ENCODE results near the gene POMT1.

POMT1 gene

DNA sequence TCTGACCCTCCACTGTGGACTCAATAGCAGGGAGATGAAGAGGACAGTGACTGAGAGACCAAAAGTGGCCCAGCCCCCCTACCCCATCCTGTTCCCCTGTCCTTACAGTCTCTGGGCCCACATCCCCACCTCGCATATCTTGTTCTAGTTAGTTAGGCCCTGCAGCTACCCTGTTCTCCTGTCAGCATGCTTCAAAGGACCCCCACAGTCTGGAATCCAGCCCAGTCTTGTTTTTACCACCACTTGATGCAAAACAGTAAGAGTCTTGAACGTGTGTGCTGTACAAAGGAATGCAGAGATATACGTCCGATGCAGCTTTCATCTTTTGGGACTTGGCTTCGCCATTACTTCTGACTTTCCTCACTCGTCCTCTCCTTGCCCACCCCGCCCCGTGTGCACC lies 12.2 kb upstream of the POMT1 start:
- no peaks in the 10 kb centered on the region for H3K4me1 ChIP-seq (ENCODE audit: control insufficient read depth, insufficient read depth, low read length)
- peak; percentile 63 for TF ChIP-seq GLIS1 (tag by site-specific recombination; IDR thresholded peaks at IDR 0.05)
- no peak for TF ChIP-seq ZNF660 (tag by site-specific recombination; IDR thresholded peaks at IDR 0.05)
- TF ChIP-seq ZNF311 (tag by site-specific recombination; IDR thresholded peaks at IDR 0.05; ENCODE audit: borderline replicate concordance), result no peak
- TF ChIP-seq ZIC2 (tag by site-specific recombination; IDR thresholded peaks at IDR 0.05), result peak; percentile 61
- no peak for TF ChIP-seq SETDB1 (IDR thresholded peaks at IDR 0.05; ENCODE audit: insufficient read length, low read length)
- CTCF ChIA-PET, result interaction anchor here (0.5 to 2.1 kb wide), 7 partner anchors 9 to 138 kb away, joined by 3 to 7 read pairs (median 3); no protein-coding TSS in a partner anchor
- no peaks in the 10 kb centered on the region for H3K9me3 ChIP-seq (ENCODE audit: control insufficient read depth, insufficient read depth, low read depth, low read length)
- no peak overlapping the region for H3K4me3 ChIP-seq (ENCODE audit: low read depth, low read length)
- peaks cover 43 to 100% of the 10 kb centered on the region in 2 experiments for H3K36me3 ChIP-seq (ENCODE audit: control insufficient read depth in 2 of 2, insufficient read depth in 1 of 2, low read length in 2 of 2)
- POLR2A ChIA-PET, result interaction anchor here (1.1 kb wide), 1 partner anchor 117 kb away, joined by 3 read pairs; no protein-coding TSS in a partner anchor
- no peak overlapping the region for H3K27ac ChIP-seq (ENCODE audit: extremely low read depth, low read depth, low read length)

DNA sequence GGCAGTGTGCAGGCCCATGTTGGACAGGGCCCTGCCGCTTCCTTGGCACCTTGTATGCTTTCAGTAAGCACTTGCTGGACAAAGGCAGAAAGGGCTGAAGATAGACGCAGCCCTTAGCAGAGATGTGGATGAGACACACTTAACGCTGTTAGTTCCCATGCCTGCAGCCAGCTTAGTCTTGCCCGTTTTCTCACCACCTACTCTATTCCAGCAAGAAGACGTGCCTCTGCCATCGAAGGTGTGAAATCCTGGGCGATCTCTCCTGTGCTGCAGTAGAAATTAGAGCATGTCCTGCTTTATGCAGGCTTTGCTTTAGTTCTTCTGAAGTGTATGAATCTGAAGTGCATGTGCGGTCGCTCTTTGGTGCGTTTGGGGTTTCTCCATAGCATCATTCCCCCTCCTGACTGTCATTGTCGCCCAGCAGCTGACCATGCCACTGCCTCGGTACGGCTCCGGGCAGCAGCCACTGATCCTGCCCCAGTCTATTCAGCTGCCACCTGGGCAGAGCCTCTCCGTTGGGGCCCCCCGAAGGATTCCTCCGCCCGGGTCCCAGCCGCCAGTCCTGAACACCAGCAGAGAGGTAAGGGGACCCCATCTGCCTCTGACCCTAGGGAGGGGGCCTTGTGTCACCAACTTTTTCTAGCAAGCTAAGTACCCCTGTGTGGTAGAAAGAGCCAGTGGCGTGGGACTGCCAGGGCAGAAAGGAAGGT lies 11.6 kb upstream of the POMT1 start:
- Histone ChIP-seq H3K9me3 (ENCODE audit: control insufficient read depth, insufficient read depth, low read depth, low read length) (no peaks in the 10 kb centered on the region), H3K36me3 (ENCODE audit: control insufficient read depth in 2 of 2, insufficient read depth in 1 of 2, low read length in 2 of 2) (peaks cover 43 to 100% of the 10 kb centered on the region in 2 experiments), H3K27ac (ENCODE audit: extremely low read depth, low read depth, low read length) (no peak overlapping the region), H3K4me1 (ENCODE audit: control insufficient read depth, insufficient read depth, low read length) (no peaks in the 10 kb centered on the region), H3K4me3 (ENCODE audit: low read depth, low read length) (no peak overlapping the region)
- POLR2A ChIA-PET, result interaction anchor here (1.1 kb wide), 1 partner anchor 118 kb away, joined by 3 read pairs; no protein-coding TSS in a partner anchor
- CTCF ChIA-PET, result interaction anchor here (0.6 to 2.1 kb wide), 6 partner anchors 9 to 253 kb away, joined by 3 to 7 read pairs (median 3); no protein-coding TSS in a partner anchor
- no peak for TF ChIP-seq ZBTB8A (tag by site-specific recombination; IDR thresholded peaks at IDR 0.05)
- no peak for TF ChIP-seq ZBTB20 (tag by site-specific recombination; IDR thresholded peaks at IDR 0.05)
- TF ChIP-seq GLIS2 (tag by site-specific recombination; IDR thresholded peaks at IDR 0.05), result 0 out of 2 replicates have a peak, but pooled peaks have one; percentile 17

DNA sequence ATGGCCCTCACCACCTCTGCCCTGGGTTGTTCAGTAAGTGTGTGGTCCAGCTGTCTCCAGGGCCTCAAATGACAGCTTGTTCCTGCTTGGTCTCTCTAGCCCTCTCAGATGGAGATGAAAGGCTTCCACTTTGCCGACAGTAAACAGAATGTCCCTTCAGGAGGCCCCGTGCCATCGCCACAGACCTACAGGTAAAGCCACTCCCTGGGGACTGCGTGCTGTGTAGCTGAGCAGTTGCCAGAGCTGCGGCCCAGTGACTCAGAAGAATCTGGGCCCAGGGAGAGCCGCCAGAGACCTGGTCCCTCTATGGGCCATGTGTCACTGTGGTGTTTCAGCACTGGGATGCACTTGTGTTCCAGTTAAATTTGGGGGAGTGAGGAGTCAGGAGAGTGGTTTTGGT lies 10.6 kb upstream of the POMT1 start:
- ChIA-PET POLR2A (no interaction called here), CTCF (interaction anchor here (0.7 to 1.8 kb wide), 4 partner anchors 9 to 85 kb away, joined by 3 to 5 read pairs (median 3); no protein-coding TSS in a partner anchor)
- H3K4me3 ChIP-seq (ENCODE audit: low read depth, low read length), result no peak overlapping the region
- no peaks in the 10 kb centered on the region for H3K4me1 ChIP-seq (ENCODE audit: control insufficient read depth, insufficient read depth, low read length)
- H3K9me3 ChIP-seq (ENCODE audit: control insufficient read depth, insufficient read depth, low read depth, low read length), result no peaks in the 10 kb centered on the region
- H3K36me3 ChIP-seq (ENCODE audit: control insufficient read depth in 2 of 2, insufficient read depth in 1 of 2, low read length in 2 of 2), result peaks cover 43 to 100% of the 10 kb centered on the region in 2 experiments
- 0 out of 2 replicates have a peak overlapping the region, but pooled peaks have one; percentile 9 for H3K27ac ChIP-seq (ENCODE audit: extremely low read depth, low read depth, low read length)
- TF ChIP-seq, protein P1, sequence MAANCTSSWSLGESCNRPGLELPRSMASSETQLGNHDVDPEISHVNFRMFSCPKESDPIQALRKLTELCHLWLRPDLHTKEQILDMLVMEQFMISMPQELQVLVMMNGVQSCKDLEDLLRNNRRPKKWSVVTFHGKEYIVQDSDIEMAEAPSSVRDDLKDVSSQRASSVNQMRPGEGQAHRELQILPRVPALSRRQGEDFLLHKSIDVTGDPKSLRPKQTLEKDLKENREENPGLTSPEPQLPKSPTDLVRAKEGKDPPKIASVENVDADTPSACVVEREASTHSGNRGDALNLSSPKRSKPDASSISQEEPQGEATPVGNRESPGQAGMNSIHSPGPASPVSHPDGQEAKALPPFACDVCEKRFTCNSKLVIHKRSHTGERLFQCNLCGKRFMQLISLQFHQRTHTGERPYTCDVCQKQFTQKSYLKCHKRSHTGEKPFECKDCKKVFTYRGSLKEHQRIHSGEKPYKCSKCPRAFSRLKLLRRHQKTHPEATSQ (tag by site-specific recombination; IDR thresholded peaks at IDR 0.05), result no peak
- TF ChIP-seq, protein P2, sequence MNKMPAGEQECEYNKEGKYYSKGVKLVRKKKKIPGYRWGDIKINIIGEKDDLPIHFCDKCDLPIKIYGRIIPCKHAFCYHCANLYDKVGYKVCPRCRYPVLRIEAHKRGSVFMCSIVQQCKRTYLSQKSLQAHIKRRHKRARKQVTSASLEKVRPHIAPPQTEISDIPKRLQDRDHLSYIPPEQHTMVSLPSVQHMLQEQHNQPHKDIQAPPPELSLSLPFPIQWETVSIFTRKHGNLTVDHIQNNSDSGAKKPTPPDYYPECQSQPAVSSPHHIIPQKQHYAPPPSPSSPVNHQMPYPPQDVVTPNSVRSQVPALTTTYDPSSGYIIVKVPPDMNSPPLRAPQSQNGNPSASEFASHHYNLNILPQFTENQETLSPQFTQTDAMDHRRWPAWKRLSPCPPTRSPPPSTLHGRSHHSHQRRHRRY (tag by site-specific recombination; IDR thresholded peaks at IDR 0.05), result no peak
- no peak for TF ChIP-seq GLIS1 (tag by site-specific recombination; IDR thresholded peaks at IDR 0.05)
- TF ChIP-seq, protein P3, sequence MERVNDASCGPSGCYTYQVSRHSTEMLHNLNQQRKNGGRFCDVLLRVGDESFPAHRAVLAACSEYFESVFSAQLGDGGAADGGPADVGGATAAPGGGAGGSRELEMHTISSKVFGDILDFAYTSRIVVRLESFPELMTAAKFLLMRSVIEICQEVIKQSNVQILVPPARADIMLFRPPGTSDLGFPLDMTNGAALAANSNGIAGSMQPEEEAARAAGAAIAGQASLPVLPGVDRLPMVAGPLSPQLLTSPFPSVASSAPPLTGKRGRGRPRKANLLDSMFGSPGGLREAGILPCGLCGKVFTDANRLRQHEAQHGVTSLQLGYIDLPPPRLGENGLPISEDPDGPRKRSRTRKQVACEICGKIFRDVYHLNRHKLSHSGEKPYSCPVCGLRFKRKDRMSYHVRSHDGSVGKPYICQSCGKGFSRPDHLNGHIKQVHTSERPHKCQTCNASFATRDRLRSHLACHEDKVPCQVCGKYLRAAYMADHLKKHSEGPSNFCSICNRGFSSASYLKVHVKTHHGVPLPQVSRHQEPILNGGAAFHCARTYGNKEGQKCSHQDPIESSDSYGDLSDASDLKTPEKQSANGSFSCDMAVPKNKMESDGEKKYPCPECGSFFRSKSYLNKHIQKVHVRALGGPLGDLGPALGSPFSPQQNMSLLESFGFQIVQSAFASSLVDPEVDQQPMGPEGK (tag by site-specific recombination; IDR thresholded peaks at IDR 0.05), result no peak

DNA sequence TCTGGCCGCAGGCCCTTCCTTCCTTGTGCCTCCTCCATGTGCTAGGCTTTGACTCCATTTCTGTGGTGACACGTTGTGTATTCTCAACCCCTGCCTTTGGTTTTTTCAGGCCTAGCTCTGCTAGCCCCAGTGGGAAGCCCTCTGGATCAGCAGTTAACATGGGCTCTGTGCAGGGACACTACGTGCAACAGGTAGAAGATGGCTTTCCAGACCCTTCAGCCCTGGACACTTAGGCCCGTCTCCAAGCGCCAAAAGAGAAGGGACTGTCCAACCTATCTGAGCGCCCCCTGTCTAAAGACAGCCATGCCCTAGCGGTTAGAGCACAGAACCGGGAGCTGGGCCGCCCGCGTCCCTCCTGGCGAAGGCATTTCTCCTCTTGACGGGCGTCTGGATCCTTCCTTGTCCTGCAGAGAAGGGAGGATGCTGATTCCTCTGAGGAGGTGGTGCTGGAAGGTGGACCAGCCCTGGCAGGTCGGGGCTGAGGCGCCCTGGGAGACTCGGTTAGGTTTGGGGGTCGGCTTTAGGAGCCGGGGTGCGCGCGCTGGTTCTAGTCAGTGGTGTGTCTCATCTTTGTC lies 8.3 kb upstream of the POMT1 start:
- TF ChIP-seq SCRT1 (tag by site-specific recombination; IDR thresholded peaks at IDR 0.05; ENCODE audit: borderline replicate concordance), result peak; percentile 61; the same call in 1 of the 2 replicates
- TF ChIP-seq, protein P4, sequence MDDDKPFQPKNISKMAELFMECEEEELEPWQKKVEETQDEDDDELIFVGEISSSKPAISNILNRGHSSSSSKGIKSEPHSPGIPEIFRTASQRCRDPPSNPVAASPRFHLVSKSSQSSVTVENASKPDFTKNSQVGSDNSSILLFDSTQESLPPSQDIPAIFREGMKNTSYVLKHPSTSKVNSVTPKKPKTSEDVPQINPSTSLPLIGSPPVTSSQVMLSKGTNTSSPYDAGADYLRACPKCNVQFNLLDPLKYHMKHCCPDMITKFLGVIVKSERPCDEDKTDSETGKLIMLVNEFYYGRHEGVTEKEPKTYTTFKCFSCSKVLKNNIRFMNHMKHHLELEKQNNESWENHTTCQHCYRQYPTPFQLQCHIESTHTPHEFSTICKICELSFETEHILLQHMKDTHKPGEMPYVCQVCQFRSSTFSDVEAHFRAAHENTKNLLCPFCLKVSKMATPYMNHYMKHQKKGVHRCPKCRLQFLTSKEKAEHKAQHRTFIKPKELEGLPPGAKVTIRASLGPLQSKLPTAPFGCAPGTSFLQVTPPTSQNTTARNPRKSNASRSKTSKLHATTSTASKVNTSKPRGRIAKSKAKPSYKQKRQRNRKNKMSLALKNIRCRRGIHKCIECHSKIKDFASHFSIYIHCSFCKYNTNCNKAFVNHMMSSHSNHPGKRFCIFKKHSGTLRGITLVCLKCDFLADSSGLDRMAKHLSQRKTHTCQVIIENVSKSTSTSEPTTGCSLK (tag by site-specific recombination; IDR thresholded peaks at IDR 0.05), result no peak
- no peak for TF ChIP-seq ZIC2 (tag by site-specific recombination; IDR thresholded peaks at IDR 0.05)
- TF ChIP-seq SCRT2 (tag by site-specific recombination; IDR thresholded peaks at IDR 0.05), result peak; percentile 92
- no peak for TF ChIP-seq ZBTB7A (tag by site-specific recombination; IDR thresholded peaks at IDR 0.05; ENCODE audit: low read depth)
- H3K9me3 ChIP-seq (ENCODE audit: control insufficient read depth, insufficient read depth, low read depth, low read length), result no peaks in the 10 kb centered on the region
- no peak overlapping the region for H3K4me3 ChIP-seq (ENCODE audit: low read depth, low read length)
- H3K36me3 ChIP-seq (ENCODE audit: control insufficient read depth in 2 of 2, insufficient read depth in 1 of 2, low read length in 2 of 2), result peaks cover 30 to 100% of the 10 kb centered on the region in 2 experiments
- no peaks in the 10 kb centered on the region for H3K4me1 ChIP-seq (ENCODE audit: control insufficient read depth, insufficient read depth, low read length)
- POLR2A ChIA-PET, result no interaction called here
- CTCF ChIA-PET, result no interaction called here
- H3K27ac ChIP-seq (ENCODE audit: extremely low read depth, low read depth, low read length), result no peak overlapping the region
